Fibroblast of lung (primary cell): Measurements from ENCODE around the gene C10orf62.

Experiments used
- EZH2 ChIP-seq: IDR thresholded peaks from 2 replicates; pipeline ENCODE4 v1.5.1; 2012; ENCODE audit warnings: low read length, control low read depth, mild to moderate bottlenecking; ENCODE audit errors: missing control alignments
- TF ChIP-seq, protein P1 (sequence below), 2 donors: IDR thresholded peaks in 1 of 2; conservative IDR thresholded peaks in 1 of 2; 1 replicate in 1 of 2; 2 replicates in 1 of 2; pipeline ENCODE4 v1.5.1; 2011 to 2012; ENCODE audit warnings: low read length in 2 of 2, control low read depth in 1 of 2, inconsistent platforms in 1 of 2, low read depth in 1 of 2, mild to moderate bottlenecking in 1 of 2

DNA sequence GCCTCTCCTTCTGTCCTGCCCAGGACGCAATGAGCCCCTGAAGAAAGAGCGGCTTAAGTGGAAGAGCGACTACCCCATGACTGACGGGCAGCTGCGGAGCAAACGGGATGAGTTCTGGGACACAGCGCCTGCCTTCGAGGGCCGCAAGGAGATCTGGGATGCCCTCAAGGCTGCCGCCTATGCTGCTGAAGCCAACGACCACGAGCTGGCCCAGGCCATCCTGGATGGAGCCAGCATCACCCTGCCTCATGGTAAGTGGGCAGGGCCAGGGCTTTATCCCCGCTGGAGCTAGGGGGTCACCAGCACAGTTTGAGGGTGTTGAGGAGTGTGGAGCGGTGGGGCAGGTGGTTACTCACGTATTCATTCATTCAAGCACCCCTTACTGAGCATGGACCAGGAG, 21.6 kb upstream of the C10orf62 start:
- TF ChIP-seq, protein P1, sequence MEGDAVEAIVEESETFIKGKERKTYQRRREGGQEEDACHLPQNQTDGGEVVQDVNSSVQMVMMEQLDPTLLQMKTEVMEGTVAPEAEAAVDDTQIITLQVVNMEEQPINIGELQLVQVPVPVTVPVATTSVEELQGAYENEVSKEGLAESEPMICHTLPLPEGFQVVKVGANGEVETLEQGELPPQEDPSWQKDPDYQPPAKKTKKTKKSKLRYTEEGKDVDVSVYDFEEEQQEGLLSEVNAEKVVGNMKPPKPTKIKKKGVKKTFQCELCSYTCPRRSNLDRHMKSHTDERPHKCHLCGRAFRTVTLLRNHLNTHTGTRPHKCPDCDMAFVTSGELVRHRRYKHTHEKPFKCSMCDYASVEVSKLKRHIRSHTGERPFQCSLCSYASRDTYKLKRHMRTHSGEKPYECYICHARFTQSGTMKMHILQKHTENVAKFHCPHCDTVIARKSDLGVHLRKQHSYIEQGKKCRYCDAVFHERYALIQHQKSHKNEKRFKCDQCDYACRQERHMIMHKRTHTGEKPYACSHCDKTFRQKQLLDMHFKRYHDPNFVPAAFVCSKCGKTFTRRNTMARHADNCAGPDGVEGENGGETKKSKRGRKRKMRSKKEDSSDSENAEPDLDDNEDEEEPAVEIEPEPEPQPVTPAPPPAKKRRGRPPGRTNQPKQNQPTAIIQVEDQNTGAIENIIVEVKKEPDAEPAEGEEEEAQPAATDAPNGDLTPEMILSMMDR (conservative IDR thresholded peaks at IDR 0.05 in 1 of 2, IDR thresholded peaks at IDR 0.05 in 1 of 2; ENCODE audit: low read depth in 1 of 2, low read length in 2 of 2) = no peak
- no peak for TF ChIP-seq EZH2
